NCI-H510A (cell line): ENCODE results near the gene GAB3.
"Not testable (repeated sequence)": the region's sequence is repeated elsewhere in the genome, so short reads cannot be mapped to it uniquely, and the experiment has no call there.

Source experiments
- DNase-seq: peaks from one replicate; lab custom pipeline; 2025; lab: John Stamatoyannopoulos, UW

The GAB3 gene

DNA sequence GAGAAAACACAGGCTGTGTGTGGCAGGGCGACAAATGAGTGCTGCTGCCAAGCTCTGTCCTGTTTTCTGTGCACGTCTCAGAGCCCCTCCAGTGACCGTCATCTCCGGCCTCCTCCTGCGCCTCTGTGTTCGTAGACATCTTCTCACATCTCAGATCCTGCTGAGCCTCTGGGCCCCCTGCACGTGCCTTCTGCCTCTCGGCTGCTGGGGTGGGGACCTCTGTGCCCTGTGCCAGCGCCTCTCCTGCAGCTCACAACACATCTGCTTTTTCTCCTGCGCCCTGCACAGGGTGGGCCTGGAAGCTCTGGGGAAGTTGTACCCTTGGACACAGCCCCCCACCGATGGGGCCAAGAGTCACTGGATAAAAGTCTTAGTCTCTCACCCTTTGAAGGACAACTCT is 95.1 kb downstream of the GAB3 start:
- no peak for DNase-seq

GRCh38 chrX:154655346-154655745 is 95.5 kb downstream of the GAB3 start:
- DNase-seq, result no peak

GRCh38 chrX:154654925-154655324 is 96.0 kb downstream of the GAB3 start:
- no peak for DNase-seq

DNA sequence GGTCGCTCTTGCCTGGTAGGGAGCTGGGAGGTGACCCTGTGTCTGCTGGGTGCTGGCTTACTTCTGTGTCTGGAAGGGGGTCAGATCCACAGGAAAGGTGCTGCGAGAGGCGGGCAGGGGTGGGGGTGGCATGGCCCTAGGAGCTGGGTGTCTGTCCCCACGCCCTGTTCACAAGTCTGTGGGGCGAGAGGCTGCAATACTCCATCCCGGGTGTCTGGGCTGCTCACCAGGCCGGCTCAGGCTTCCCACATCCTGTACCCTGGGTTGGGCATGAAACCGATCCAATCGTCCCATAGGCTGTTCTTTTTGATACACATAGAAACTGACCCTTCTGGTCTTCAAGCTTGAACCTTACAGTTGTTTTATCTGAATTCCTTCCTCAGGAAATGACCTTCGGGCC is 96.5 kb downstream of the GAB3 start:
- DNase-seq, result no peak

GRCh38 chrX:154653413-154653812 is 97.5 kb downstream of the GAB3 start, which contains the start of gene CTAG2:
Gene CTAG2 (minus strand): TSS chrX:154653579. CDS start chrX:154653515, 64 bp downstream.
- DNase-seq, result not testable (repeated sequence)

- DNase-seq, result no peak
These were observed 97.9 kb downstream of the GAB3 start for GRCh38 chrX:154653048-154653401.

DNA sequence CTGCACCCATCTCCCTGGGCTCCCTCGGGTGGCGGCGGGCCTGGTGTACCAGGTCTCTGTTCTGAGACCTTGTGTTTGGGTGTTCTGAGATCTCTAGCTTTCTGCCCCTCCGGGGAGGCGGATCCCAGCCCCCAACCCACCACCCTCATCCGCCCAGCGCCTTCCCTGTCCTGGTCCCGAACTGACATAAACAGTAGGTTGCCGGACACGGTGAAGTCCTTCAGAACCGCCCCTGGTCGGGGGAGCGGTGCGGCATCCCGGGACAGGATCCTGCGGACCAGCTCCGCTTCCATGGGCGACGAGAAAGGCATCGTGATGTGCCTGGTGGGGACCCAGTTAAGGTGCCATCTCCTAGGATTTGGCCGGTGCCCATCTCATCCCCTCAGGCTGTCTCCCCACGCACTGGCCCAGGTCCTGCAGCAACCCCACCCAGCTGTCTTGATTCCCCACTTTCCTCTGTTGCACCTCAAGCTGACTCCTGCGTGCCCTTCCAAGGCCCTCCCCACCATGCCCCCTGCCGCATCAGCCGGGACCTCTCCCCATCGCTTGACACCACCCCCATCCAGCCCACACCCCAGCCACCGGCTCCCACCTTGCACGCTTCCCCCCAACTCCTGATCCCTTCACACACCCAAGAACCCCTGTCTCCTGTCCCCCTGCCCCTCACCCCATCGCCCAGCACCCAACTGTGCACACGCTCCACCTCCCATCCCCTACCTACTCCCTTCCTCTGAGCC is 98.4 kb downstream of the GAB3 start:
- DNase-seq, result no peak

DNA sequence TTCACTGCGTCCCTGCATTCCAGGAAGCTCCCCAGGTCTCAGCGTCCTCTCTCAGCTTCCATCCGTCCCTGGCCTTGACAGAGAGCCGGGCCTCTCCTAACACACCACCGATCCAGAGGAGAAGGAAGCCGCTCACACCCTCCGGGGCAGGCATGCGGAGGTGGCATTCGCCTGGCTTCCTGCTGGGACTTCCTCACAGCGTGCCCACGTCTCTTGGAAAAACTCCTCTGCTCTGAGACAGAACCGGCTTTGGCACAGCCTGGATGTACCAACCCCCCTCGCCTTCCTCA is 100.7 kb downstream of the GAB3 start:
- no peak for DNase-seq

DNA sequence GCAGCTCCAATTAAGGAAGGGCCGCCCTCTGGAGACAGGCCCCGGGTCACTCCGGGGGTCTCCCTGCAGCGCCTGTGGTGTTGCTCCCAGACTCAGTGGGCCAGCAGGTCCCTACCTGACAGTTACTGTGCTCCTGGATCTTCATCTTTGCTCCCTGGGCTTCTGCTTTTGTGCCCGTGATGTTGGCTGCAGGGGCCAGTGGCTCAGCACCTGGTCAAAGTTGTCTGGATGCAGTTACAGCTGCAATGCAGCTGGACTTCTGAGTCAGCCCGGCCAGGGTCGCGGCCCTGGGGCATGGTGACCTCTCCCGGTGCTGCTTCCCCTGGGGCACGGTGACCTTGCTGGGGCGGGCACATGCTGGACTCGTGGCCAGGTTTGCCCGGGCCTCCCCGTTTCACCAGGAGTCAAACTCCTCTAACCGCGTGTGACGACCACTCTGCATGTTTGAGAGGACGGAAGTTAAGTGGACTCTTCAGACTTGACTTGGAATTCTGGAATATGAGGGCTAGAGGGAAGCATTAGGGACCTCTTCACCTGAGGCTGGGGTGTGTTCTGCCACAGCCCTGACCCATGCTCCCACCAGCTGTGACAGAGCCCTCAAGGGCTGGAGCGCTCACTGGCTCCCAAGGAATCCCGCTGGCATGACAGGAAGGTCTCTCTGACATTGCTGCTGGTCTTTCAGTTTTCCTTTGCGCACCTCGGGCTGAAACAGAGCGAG is 101.2 kb downstream of the GAB3 start:
- no peak for DNase-seq

GRCh38 chrX:154648931-154649330 is 101.9 kb downstream of the GAB3 start:
- no peak for DNase-seq

DNA sequence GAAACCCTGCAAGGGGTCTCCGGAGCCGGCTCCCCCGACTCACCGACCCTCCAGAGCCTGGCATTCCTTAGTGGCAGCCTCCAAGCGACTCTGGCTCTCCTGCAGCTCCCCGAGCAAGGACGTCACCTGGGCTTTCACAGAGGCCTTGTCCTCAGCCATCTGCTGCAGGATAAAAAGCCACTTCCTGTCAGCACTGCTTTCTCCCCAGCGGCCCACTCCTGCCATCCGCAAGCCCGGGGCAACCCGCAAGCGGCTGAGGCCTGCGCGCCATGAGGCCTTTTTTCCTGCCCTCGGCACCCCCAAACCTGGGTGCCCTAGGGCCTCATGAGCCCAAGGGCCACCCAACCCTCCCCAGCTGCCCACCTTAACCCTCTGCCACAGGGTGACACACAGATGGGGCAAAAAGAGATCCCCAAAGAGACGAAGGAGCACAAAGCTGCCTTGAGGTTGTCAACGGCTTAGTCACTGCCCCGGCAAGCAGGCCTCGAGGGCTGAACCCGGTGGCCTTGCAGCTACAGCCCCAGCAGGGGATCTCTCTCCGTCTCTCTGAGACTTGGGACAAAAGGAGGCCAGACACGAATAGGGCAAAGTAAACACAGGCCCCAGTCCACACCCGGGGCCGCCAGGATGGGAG is 105.0 kb downstream of the GAB3 start:
- not testable (repeated sequence) for DNase-seq

DNA sequence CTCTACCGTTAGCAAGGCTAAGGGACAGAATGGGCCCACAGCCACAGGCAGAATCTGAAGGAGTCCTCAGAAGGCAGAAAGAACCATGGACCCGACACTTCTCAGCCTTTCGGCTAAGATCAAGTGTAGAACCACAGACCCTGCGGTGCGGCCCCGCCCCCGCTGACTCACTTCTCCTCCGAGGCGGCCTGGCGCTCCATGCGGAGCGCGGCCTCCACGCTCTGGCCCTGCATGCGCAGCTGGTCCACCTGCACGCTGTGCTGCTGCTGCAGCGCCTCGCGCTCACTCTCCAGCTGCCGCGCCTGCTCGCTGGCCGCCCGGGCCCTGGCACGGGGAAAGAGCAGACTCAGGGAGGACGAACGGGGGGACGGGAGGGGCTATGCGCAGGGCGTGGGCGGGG is 107.2 kb downstream of the GAB3 start:
- not testable (repeated sequence) for DNase-seq

GRCh38 chrX:154641740-154642139 is 109.1 kb downstream of the GAB3 start:
- not testable (repeated sequence) for DNase-seq

DNA sequence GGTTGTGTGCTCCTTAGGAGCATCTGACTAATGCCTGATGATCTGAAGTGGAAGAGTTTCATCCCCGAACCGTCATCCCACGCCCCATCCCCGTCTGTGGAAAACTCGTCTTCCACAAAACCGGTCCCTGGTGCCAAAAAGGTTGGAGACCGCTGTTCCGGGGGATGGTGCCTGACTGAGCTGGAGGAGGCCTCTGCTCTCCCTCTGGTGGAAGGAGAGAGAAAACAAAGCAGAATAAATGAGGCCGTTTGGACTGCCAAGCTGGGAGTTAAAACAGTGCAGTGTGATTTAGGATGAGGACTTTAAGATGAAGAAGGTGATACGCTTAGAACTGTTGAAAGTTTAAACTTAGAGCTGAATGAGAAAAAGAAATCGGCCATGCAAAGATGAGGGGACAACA is 117.2 kb downstream of the GAB3 start:
- DNase-seq, result not testable (repeated sequence)

- DNase-seq, result not testable (repeated sequence)
These were observed 119.9 kb downstream of the GAB3 start for GRCh38 chrX:154630949-154631348.

DNA sequence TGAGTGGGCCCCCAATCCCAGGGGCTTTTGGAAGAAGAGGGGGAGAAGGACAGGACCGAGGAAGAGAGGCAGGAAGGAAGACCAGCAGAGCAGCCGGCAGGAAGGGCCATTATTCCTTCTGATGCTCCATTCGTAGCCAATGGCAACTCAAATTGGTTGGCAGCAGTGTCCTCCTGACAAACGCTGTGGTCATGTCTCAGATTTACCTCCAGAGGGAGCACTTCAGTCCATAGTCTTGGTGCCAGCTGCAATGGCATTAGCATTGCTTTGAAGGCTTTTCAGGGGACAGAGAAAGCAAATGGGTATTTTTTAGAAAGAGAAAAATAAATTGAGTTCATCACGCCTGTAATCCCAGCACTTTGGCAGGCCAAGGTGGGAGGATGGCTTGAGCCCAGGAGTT is 121.9 kb downstream of the GAB3 start:
- not testable (repeated sequence) for DNase-seq
